GM19372 (cell line): ENCODE measurements around the gene LRCH3.
A peak's percentile ranks its signal among the peaks of the same experiment; 100 is the strongest.

ENCODE experiments used
- ATAC-seq: cut with Tn5 transposase; IDR thresholded peaks from one replicate; pipeline ENCODE4 v1.9.1; 2021; ENCODE audit warnings: mild to moderate bottlenecking, low read depth, moderate library complexity; ENCODE audit not compliant: unreplicated experiment

The LRCH3 gene

DNA sequence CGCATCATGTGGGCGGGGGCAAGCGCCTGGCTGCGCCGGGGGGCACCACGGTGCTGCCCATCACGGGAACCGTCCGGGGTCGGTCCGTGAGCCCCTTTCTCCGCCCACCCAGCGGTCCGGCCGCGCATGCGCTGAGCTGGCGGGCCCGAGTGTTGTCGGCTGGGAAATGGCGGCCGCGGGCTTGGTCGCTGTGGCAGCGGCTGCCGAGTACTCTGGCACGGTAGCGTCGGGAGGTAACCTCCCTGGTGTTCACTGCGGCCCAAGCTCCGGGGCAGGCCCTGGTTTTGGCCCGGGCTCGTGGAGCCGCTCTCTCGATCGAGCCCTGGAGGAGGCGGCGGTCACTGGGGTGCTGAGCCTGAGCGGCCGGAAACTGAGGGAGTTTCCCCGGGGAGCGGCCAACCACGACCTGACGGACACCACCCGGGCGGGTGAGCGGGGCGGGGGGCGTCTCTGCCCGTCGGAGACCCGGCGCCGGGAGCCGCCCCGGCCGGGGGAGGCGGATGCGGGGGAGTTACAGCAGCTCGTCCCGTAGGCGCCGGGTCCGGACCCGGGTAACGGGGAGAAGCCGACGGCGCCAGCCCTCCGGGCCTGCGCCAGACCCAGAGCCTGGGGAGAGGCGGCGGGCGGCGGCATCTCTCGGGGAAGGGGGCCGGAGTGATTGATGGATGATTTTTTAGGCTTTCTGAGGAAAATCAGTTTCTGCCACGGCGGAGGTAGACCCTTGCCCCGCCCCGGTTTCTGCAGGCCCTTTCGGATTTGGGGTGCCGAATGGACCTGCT lies at the start of gene LRCH3:
LRCH3 (plus strand) TSS at position 142 of the 779 bp plus-strand sequence; CDS start at position 167, 25 bp downstream.
- ATAC-seq: peak; percentile 79

DNA sequence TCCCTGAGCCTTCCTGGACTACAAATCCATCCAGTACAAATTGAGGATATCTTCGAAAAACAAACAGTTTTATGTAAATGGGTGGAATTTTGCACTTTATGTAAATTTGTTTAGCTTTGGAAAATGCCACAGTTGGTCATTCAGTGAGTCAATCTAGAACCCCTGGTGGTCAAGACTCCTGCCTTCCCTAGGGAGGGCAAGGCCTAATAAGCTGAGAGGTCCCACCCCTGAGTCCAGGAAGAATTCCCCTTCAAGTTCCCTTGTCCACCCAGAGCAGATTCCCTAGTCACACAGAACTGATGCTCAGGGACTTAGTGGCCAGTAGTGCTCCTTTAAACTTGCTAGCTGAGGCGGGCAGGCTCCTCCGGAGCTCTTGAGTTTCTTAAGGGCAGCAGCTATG lies 48.3 kb upstream of the LRCH3 start:
- ATAC-seq: no peak

DNA sequence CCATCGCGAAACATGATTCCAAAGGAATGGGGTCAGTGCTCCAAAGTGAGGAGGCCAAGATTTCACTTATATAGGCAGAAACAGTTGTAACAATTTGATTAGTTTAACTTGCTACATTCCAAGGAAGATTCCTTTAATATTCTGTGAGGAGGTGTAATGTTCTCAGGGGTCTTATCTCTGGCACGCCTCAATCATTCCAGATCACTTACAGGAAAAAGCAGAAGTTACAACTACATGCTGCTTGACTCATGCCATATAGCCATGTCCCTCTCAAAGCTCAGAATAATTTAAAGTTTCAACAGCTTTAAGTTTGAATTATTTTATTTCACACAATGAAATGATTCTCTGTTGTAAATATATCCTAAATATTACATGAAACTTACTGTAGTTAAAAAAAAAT lies 44.8 kb upstream of the LRCH3 start:
- no peak for ATAC-seq

DNA sequence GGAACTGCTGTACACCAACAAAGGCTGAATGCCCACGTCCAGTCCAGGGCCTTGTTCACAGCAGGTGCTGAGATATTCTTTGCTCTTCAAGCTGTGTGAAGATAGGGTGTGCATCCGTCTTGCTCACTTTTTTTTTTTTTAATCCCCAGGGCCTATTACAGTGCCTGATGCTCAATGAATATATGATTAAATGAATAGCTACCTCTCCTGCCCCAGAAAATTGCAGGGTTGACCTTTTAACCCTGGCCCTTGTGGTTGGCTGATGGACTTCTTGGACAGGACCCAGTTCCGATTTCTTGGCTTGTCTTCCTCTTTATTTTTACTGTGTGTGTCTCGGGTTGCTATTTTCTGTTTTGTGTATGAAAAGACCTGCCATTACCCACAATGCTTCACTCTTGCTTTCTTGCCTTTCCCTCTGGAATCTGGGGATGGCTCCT lies 44.2 kb upstream of the LRCH3 start:
- ATAC-seq: no peak

DNA sequence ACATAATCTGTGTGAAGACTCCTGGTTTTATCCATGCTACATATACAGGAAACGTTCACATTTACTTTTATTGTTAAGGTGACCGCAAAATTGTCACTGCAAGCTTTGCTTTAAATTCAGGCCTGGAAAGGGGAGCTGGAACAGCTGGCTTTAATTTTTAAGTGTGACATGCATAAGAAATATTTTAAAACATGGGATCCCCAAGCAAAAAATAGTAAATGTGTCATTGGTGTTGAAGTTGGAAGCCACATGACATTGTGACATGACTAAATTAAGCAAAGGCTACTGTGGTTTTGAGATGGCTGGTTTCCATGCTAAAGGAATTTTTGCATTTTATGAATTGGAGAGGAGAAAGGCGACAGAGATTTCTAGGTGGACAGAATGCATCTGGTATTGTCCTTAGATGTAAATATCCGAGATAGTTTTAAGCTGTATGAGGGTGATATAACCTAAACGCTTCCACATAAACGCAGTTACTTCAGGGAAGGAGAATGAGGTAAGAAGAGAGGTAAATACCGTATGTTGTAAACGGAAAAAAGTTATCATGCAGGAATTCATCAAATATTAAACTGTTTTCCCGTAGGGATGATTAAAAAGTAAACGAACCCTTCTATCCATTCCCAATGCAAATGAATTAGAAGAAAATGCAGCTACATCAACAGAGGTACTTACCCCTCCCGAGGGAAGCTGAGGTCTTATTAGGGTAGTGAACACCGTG lies 42.3 kb upstream of the LRCH3 start:
- ATAC-seq: no peak

DNA sequence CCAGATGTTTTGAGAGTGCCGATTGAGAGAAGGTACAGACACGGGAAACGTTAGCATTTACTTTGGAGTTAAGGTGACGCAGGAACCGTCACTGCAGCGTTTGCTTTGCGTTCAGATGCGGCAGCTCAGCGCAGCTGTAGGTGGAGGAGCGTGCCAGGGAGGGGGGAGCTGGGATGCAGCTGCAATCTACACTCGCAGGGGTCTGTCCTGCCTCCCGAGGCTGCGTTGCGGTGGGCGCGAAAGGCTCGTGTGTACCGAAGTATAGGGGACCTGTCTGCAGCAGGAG lies 41.8 kb upstream of the LRCH3 start:
- peak; percentile 33 for ATAC-seq

DNA sequence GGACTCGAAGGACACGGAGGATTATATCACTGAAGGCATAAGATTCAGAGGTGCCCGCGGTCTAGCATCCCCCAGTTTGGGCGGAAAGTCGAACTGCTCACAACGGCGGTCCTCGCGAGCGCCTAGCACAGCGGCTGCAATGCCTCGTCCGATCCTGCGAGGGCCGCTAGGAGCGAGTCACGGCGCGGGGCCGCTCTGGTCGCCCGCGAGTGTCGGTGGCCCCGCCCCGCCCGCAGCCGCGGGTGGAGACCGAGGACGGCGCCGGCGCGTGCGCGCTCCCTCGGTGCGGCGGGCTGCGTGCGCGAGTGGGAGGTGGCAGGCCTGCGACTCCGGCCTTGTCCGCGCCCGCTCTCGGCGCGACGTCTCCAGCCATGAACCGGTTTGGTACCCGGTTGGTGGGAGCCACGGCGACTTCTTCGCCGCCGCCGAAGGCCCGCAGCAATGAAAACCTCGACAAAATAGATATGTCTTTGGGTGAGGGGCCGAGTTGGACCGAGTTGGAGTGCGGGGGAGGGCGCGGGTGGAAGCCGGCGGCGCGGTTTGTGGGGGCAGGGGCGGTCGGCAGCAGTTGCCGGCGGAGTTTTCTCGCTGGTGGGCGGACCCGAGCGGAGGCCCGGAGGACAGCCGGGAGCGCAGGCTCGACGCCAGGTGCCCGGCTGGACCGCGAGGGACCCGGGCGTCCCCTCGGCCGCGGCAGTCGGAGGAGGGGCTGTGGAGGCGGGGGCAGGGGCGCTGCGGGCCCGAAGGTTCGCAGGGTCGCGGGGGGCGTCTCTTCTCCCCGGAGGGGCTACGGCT lies 41.3 kb upstream of the LRCH3 start, which contains the start of gene FYTTD1:
FYTTD1 (plus strand) TSS at position 283 of the 795 bp plus-strand sequence; CDS start at position 372, 89 bp downstream.
- ATAC-seq: peak; percentile 70

DNA sequence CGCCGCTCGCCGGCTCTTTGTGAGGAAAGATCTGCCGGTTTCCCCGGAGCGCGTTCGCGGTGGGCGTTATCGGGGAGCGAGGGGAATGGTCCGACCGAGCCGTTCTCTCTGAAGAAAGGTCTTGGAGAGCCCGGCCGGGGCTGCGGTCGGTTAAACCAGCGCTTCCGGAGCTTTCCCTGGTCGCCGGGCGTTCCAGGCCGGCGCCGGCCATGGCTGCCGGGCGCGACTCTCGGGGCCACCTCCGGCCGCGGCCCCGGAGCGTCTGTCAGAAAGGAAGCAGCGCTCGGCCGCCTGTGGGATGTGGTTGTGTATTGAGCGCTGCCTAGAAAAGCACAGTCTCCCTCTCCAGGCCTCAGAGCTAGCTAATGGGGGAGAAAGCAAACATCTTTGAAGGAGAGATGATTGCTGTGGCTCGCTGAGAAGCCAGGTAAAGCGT lies 40.6 kb upstream of the LRCH3 start:
- ATAC-seq: peak; percentile 36

DNA sequence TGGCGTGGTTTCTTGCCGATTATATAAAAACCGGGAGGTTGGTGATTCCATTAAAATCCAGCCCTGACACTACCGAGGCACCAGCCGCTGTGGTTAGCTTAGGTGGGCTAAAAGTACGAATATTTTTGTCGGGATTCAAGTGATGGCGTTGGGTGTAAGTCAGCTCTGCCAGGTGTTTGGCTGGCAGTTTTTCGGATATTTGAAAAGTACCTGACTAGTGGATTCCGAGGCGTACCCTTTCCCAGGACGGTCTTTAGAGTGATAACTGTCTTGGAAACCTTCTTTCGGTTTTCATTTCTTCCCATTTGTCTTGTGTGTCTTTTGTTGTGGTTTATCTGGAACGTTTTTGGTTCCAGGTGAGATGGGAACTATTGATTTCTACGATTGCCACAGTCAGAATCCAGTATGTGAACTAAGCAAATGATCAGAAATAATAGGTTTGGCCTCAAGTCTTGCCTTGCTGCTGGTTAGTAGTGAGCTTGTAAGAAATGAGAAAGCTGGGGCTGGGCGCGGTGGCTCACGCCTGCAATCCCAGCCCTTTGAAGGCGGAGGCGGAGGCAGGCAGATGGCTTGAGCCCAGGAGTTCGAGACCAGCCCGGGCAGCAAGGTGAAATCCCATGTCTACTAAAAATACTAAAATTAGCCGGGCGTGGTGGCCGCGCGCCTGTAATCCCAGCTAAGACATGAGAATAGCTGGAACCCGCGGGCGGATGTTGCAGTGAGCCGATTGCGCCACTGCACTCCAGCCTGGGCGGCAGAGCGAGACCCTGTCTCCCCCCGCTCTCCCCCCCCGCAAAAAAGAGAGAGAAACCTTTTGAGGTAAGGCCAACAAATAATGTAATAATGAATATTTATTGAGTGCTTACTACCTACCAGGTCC lies 40.0 kb upstream of the LRCH3 start:
- no peak for ATAC-seq

DNA sequence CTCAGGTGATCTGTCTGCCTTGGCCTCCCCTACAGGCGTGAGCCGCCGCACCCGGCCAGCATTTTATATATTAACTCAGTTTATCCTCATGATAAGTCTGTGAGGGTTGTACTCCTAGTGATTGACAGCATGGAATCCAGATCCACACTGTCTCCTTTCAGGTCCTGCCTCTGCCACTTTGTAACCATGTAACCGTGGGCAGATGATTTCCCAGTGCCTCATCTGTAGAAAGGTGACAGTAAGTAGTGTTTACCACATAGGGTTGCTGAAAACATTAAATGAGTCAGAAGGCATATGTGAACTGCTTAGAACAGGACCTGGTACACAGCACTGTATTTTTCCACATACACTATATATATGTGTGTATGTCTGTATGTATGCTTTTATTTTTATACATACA lies 38.9 kb upstream of the LRCH3 start:
- no peak for ATAC-seq

DNA sequence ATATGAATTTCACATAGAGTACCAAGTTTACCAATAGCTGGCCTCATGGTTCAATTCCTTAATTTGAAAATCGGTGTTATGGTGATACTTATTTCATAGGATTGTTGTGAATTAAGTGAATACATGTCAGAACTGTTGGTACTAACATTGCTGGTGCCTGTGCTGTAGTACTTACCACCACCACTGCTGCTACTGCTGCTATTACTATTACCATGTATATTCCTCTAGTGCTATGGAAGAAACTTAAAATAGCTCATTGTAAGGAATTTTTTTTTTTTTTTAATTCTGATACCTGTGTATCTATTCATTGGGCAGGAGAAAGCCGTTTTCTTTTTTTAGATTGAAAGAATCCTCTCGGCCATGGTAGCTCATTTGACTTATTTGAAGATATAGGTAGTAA lies 37.8 kb upstream of the LRCH3 start:
- ATAC-seq: no peak

DNA sequence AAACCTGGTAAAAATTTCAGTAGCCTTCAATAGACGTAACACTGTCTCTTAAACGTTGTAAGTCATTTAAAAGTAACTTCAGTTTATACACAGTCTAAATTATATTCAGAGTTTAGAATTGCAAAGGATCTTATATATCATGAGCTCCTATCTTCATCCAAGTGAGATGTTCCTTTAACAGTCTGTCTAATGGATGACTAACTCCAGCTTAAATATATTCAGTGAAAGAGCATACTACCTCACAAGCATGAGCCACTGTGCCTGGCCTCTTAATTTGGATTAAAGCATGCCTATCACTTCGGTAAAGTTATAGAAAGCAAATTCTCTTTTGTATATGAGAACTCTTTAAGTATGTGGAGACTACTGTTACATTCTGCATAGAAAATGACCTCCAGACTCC lies 34.4 kb upstream of the LRCH3 start:
- ATAC-seq: no peak

DNA sequence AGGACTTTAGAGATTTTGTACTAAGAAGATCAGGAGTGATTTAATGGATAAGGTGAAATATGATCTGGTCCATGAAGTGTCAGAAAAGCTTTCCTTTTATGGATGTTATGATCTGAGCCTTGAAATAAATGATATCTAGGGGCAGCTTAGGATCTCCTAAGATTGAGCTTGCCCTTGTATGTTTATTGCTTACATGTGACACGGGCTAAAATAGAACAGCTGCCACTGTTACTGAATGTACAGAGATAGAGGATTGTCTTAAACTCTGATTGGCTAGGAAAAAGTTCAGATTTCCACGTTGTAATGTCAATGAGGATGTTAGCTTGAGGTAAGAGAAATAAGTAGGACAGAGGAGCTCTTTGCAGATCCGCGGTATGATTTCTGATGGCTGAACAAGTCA lies 32.5 kb upstream of the LRCH3 start:
- ATAC-seq: no peak

DNA sequence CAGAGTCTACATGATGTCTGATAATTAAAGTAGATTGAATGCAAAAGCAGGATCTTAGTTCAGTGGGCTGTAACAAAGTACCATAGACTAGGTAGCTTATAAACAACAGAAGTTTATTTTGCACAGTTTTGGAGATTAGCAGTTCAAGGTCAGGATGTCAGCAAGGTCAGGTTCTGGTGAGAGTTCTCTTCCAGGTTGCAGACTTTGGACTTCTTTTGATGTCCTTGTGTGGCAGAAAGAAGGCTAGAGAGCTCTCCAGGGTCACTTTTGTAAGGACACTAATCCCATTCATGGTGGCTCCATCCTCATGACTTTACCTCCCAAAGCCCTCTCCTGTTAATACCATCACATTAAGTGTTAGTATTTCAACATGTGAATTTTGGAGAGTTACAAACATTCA lies 29.3 kb upstream of the LRCH3 start:
- no peak for ATAC-seq

DNA sequence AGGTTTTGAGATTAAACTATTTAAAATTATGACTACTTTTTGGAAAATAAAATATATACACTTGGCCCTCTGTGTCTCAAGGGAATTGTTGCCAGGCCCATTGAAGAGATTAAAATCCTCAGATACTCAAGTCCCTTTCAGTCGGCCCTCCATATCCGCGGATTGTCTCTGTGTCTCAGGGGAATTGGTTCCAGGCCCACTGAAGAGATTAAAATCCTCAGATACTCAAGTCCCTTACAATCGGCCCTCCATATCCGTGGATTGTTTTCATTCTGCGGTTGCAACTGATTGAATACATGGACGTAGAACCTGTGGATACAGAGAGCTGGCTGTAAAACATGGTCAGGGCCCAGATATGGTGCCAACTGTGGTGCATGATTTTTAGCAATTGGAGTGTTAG lies 15.7 kb upstream of the LRCH3 start:
- no peak for ATAC-seq

DNA sequence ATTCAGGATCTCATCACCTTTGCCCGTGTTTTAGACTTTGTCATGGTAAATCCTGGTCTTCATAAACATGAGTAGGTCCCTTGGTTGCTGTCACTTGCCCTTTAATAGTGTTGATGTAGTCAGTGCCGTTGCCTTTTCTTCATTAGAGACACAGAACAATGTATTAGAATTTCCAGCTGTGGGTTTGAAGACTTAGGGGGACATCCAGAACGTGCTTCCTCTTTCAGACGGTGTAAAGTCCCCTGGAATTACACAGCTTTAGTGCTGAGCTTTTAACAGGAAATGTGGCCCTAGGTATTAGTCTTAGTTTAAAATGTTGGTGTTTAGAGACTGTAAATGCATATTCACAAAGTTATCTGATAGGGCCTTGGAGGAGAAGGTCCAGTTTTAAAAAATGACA lies 8.8 kb upstream of the LRCH3 start:
- no peak for ATAC-seq

DNA sequence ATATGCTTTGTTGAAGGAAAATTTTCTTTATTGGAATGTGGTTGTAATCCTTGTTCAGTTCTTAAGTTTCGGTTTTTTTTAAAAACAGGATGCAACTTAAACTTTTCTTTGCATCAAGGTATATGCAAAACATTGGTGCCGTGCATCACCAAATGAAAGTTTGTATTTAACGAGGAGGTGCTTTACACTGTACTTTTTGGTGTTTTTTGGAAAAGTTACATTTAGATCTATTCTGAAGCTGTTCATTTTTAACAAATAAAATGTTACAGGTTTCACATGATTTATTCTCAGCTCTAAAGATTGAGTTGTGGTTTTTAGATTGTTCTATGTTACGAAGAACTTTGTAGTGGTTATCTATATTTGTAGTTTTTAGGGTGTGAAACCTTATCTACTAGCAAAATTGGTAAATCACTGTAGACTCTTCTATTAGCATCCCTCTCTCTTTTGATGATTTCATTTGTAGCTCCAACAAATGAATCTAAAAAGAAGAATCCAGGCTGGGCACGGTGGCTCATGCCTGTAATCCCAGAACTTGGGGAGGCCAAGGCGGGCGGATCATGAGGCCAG lies 7.0 kb upstream of the LRCH3 start:
- ATAC-seq: no peak

DNA sequence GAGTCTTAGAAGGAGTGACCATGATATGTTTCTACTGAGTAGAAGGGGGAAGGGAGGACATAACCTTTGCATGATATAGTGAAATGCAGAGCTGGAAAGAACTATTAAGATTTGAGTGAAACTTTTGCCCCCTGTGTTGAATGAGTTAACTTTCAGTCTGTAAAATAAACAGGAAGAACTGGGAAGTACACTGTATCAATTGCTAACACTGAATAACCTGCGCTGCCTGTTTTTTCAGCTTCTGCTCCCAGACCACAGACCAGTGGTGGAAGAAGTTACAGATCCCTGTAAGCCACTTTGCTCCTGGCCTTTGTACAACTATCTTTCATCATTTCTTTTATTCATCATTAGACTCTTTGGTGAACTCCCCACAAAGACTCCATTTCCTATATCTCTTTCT lies 3.6 kb upstream of the LRCH3 start:
- ATAC-seq: no peak

DNA sequence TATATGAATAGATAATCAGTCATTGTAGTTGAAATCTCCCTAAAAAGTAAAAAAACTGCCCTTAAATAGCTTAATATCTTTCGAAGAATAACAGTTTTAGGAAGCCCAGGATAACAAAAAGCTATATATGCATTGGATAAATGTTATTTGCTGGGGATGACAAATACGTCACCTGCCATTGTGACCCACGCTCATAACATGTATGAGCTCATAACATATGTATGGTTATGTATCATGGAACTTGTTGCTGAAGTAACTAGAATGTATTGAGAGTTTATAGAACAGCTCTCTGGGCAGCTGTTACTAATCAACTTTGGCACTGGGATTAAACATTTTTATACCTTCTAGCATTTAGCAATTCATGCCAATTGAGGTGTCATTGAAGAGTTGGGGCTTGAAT lies 1.7 kb upstream of the LRCH3 start:
- ATAC-seq: no peak

DNA sequence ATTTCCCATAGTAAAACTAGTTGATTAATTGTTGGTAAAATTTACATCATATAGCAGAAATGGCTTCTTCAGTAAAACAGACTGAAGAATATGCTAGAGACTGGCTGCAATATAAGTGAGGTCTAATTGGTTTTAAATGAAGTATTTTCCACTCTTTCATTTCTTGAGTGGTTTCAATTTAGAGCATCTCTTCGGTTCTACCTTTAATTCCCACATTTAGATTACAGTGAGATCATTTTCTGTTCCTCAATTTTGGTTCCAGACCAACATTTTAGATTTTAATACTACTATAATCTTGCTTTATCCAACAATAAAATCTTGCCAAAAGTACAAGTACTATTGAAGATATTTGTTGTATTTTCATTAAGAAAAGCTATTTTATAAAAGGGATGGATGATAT lies 1.0 kb upstream of the LRCH3 start:
- no peak for ATAC-seq
